GM21529 (cell line): ENCODE results near the gene AHCYL1.
A peak's percentile ranks its signal among the peaks of the same experiment; 100 is the strongest.

Experiments used
- ATAC-seq: cut with Tn5 transposase; IDR thresholded peaks from one replicate; pipeline ENCODE4 v1.9.1; 2021; ENCODE audit not compliant: unreplicated experiment

The AHCYL1 gene

DNA sequence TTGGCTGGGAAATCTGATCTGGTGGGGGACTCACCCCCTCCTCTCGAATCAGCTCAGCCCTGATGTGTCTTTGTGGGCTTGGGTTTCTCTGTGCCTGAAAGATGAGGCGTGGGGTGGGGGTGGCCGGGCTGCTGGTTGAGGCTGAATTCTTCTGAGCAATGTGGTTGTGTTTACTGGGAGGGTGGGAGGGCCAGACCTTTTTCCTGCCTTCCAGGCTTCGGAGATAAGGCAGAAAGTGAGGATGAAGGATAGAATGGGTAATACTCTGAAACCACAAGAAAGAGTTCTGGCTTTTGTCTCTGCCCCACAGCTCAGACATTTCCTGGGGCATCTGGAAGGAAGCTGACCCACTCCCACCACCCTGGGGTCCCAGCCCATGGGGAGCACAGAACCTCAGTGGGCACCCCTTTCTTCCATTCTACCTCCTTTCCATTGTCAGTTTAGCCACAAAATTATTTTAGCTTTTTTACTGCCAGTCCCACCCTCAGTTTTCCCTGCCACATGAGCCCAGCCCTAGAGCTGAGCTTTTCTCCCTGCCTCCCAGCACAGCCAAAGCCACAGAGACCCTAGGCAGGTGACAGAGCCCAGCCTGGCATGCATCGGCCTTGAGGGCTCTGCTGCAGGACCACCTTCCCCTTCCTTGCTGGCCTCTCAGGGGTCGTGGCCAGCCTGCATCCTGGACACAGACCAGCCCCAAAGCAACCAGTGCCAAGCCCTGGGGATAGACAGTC lies 74.7 kb downstream of the AHCYL1 start:
- ATAC-seq: no peak

DNA sequence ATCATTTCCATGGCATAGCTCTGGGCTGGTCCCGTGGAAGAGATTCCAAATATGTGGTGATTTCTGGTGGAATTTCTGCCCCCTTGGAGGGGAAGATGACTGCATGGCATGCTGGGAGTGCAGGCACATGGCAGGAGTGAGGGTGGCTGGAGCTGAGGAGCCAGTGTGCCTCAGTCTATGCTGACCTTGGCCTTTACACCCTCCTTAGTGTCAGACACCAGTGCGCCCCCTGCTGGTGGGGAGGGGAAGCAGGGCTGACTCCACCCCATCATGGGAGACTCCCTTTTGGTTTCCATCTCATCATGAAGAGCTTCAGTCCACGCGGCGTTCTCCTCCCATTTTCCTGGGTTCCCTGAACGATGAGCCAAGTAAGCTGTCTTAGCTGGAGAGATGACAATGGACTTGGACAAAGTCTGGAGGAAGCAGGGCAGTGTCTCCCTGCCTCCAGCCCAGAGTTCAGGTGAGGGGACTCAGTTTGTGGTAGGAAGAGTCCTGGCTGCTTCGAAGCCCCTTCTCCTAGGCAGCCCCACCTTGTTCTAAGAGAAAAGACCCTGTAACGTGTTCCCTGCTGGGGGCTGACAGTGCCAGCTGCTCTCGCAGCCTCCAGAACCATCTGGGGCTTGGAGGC lies 75.6 kb downstream of the AHCYL1 start:
- peak; percentile 53 for ATAC-seq

GRCh38 chr1:110060662-110061060 lies 76.1 kb downstream of the AHCYL1 start:
- no peak for ATAC-seq

DNA sequence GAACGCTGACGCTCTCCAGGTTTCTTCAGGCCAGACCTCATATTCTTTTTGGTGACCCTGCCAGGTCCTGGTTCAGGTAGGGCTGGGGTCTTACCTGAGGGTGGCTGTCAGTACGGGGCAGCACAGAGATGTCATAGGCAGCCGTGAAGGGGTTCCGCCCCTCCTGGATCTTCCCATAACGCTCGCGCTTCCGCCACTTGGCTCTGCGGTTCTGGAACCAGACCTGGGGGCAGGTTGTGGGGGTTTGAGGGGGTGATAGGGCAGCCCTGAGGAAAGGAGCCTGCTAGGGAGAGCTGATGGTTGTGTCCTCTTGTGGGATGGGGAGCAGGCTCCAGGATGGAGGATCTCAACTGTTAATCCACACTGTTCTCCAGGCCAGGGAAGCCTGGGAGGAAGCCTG lies 76.8 kb downstream of the AHCYL1 start:
- ATAC-seq: no peak

- ATAC-seq: no peak
Observed at GRCh38 chr1:110062612-110063011, 78.0 kb downstream of the AHCYL1 start.

GRCh38 chr1:110063781-110064180 lies 79.2 kb downstream of the AHCYL1 start:
- no peak for ATAC-seq

DNA sequence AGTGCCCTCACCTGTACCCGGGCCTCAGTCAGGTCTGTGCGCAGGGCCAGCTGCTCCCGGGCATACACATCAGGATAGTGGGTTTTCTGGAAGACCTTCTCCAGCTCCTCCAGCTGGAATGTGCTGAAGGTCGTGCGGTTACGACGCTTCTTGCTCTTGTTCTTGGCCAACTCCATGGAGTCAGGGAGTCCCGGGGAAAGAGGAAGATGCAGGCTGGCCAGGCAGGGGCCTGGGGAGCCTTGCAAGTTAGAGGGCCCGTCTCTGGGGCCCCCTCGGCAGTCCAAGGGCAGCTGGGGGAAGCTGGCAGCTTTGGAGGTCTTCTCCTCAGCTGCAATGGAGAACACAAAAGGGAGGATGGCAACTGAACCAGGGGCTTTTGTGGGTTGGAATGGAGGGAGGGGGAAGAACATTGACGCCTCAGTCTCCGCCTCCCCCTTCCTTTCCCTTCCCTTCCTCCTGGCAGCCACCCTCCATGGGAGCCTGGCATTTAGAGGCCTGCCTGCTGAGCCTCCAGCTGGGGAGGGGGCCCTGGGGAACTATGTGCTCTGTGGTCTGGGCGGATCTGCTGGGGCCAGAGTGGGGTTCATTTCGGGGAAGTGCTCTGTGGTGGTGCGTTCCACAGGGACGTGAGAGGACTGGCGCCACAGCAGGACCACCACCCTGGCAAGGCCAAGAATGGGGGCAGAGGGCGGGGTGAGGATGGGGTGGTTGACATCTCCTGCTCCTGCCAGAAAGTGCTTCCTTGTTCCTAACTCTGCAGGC lies 80.2 kb downstream of the AHCYL1 start:
- no peak for ATAC-seq

GRCh38 chr1:110065841-110066240 lies 81.3 kb downstream of the AHCYL1 start:
- no peak for ATAC-seq

GRCh38 chr1:110067479-110067892 lies 82.9 kb downstream of the AHCYL1 start:
- no peak for ATAC-seq

DNA sequence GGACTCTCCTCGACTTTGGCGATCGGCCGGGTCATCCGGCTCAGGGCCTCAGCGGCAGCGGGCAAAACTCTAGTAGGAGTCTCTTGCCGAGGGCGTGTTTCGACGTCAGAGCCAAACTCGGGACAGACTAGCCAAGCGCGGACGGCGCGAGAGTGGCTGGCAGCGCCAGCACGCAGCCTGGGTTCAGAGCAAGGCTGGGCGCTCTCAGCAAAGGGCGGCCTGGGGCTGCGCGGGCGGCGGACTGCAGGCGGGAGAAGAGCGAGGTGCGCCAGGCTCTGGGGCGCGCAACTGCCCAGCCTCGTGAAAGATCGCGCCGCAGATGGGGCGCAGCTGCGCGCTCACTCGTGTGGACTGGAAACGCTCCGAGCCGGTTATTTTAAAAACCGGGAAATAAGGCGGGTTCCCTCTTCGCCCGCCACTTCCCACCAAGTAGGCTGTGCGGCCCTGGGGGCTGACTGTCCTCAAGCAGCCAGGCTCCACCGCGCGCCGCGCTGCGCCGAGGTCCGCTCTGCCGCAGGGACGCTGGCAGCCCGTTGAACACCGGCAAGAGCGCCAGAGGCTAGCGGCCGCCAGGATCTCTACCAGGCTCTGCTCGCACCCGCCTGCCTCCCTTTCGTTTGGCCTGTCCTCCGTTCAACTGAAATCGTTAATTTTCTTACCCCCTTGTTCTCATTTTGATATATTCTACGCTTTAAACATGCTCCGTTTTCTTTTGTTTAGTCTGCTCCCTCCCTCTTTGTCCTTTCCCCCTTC lies 83.5 kb downstream of the AHCYL1 start:
- ATAC-seq: no peak

DNA sequence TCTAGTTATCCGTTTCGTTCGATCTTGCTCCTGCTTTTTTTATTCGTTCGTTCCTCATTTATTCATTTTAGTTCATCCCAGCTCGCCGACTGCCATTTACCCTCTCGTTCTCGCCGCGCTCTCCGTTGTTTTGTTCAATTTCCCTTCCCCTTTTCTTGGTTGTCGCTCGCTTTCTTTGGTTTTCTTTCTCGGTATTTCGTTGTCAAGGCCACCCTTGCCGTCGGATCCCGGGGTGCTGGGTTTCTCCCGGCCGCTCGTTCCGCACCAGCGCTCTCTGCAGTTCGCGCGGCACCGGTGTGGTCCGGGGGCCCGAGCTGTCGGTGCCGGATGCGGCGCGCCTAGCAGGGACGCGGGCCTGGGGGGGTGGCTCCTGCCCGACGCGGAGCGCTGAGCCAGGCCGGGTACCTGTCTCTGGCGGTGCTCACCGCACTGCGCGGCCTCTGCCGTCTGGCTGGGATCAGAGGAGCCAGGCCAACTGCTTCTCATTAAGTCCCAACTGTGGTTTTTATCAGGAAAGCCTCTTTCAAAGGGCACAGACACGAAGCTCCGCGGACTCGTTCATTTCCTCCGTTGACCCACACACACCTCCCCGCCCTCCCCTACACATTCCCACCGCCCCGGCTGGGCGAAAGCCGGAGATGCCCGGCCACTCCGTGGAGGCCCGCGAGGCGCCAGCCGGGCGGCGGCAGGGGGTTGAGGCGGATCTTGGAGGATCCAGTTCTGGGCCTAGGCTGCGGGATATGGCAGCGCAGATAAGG lies 84.3 kb downstream of the AHCYL1 start:
- no peak for ATAC-seq

DNA sequence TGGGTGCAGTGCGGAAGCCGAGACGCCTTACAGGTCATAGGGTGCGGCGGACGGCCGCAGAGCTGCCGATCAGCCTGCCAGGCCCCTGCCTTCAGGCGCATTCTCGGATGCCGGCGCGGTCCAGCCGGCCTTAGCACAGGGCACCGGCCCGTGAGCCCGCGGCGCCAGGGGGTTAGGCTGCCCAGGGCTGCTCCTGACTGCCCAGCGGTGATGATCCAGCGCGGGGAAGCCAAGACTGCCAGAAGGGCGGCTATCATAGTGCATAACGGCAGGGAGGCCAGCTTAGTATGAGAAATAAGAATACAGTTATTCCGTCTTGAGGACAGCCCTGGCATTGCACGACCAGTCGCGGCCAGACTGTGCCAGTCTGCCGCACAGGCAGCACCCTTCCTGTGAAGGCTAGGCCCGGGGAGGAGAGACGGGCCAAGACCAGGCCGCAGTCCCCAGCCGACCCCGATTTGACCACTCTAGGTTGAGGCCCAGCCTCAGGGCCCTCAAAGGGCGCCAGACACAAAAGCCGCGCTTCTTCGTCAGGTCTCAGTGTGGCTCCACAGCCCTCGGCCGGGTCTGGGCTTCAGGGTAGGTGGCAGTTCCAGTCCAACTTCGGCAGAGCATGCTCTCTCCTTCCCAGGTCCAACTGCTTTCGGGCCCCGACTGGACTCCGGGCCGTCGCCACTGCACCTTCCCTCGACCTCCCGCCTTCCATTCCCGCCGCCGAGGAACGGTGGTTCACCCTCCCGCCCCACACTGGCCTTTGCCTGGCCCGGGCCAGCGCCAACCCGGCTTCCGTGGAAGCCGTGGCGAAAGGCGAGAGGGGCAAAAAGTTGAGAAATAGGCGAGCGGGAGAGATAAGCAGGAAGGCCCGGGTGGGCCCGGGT lies 85.1 kb downstream of the AHCYL1 start:
- ATAC-seq: no peak

DNA sequence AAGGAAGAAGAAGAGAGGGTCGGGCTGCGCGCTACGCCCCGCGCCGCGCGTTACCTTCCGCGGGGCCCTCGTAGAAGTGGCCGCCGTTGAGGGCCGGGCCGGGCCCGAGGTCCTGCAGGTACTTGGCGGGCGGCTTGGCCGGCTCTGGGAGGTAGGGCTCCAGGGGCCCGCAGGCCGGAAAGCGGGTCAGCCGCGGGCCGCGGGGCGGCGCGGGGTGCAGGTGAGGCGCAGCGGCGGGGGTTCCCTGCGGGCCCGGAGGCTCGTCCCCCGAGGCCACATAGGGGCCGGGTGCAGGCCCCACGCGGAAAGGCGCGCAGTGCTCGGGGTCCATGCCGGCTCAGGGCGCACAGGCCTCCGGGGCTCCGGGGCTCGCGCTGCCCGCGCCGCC lies 85.7 kb downstream of the AHCYL1 start:
- ATAC-seq: no peak

DNA sequence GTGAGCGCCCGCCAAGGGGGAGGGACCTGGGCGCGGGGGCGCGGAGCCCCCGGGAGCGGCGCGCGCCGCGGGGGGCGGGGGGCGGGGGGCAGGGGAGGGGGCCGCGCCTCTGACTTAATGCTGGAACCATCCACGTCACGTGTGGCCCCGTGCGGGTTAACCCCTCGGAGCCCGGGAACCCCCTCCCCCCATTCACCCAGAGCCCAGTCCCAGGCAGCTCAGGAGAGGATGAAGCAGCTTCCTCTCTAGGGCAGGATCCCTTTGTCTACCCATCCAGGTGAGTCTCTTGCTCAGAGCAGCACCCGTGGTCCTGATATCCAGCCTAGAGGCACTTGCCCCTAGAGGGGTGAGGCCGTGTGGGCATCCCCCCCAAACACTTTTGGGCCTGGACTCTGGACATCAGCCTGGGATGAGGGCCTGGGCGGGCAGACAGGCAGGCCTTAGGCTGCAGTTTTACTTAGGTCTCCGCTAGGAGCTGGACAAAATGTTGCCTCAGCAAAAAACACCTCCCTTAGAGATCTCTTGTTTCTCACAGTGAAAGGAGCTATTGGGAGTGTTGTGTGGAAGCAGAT lies 86.2 kb downstream of the AHCYL1 start, which contains the start of gene ALX3:
Gene ALX3, minus strand, starts transcription at position 2 of the 572 bp plus-strand sequence. CDS start 60 bp downstream, outside the sequence.
- no peak for ATAC-seq
